K562 (cell line): ENCODE results near the gene ANKRD1. TPM values are rescaled to one million over a fixed set of nuclear protein-coding genes. Genes with fewer than 3 reads are reported as not detected.

Source experiments
- ATAC-seq: fragments of 200-7000 bp; cut with Tn5 transposase; 3 replicates; pipeline ENCODE4 v1.9.1; 2020; ENCODE audit warnings: moderate library complexity
- BruUV-seq: library from RNA; stranded (reverse); fragments of 400-500 nt; replicated peaks from 2 replicates; lab custom pipeline; 2021; lab: Mats Ljungman, UMichigan
- CTCF ChIA-PET: fragments of 300-600 bp; formaldehyde crosslinking; extraction: SDS; loops from one replicate; lab custom pipeline; 2021; ENCODE audit warnings: low intra/inter-chr PET ratio; lab: Yijun Ruan, JAX
- POLR2A ChIA-PET: fragments of 300-600, 350-650 bp; sonication (Branson Sonifier 250); formaldehyde crosslinking; extraction: SDS; loops from one replicate; lab custom pipeline; 2021; ENCODE audit warnings: antibody characterized with exemption, inconsistent platforms; lab: Yijun Ruan, JAX
- DNase-seq, 4 experiments: peaks; one replicate each; pipeline versions ENCODE4 v3.0.0 to v3.0.0-alpha.2; 2011 to 2018; ENCODE audit warnings: low spot score in 3 of 4, mixed read lengths in 3 of 4; ENCODE audit errors: extremely low read depth in 1 of 4
- FAIRE-seq: peaks from 2 replicates; lab custom pipeline; 2011; peaks lifted over from hg19 to GRCh38; lab: Jason Lieb, UNC
- H2AFZ ChIP-seq: 2 replicates; pipeline ENCODE4 v1.6.0; 2011; ENCODE audit warnings: low read depth, low read length, control low read depth, inconsistent platforms
- H3K27ac ChIP-seq: fragments of 200-600 bp; 3 replicates; pipeline ENCODE4 v1.8.0; 2011; ENCODE audit warnings: low read depth, mild to moderate bottlenecking, control low read depth, inconsistent platforms, low read length, moderate library complexity, mixed read lengths; ENCODE audit errors: extremely low read depth
- H3K27me3 ChIP-seq, 2 experiments: fragments of 300-600 bp in 1 of 2; 2 replicates in 1 of 2; 3 replicates in 1 of 2; pipeline versions ENCODE4 v1.6.0 to v1.8.0; 2011; ENCODE audit warnings: inconsistent platforms in 2 of 2, low read length in 2 of 2, mild to moderate bottlenecking in 1 of 2, mixed read lengths in 1 of 2, moderate library complexity in 1 of 2; ENCODE audit not compliant: control insufficient read depth in 2 of 2, insufficient read depth in 2 of 2
- H3K36me3 ChIP-seq: fragments of 300-600 bp; 3 replicates; pipeline ENCODE4 v1.8.0; 2011; ENCODE audit warnings: mild to moderate bottlenecking, low read length, inconsistent platforms; ENCODE audit not compliant: control insufficient read depth, insufficient read depth
- H3K4me1 ChIP-seq, 2 experiments: fragments of 200-600 bp in 1 of 2; replicated peaks in 1 of 2; 2 replicates in 1 of 2; 3 replicates in 1 of 2; pipeline versions ENCODE4 v1.5.1 to v1.8.0; 2011; ENCODE audit warnings: inconsistent platforms in 2 of 2, low read length in 2 of 2, mild to moderate bottlenecking in 1 of 2, mixed read lengths in 1 of 2, moderate library complexity in 1 of 2; ENCODE audit not compliant: control insufficient read depth in 2 of 2, insufficient read depth in 2 of 2
- H3K4me2 ChIP-seq: 2 replicates; pipeline ENCODE4 v1.6.1; 2011; ENCODE audit warnings: low read length, control low read depth, inconsistent platforms, mixed read lengths; ENCODE audit not compliant: insufficient read depth
- H3K4me3 ChIP-seq: fragments of 200-600 bp; sonication (generic), shearing (Covaris generic); 2 replicates; pipeline ENCODE4 v1.5.1; 2016; ENCODE audit warnings: control low read depth, inconsistent platforms
- H3K79me2 ChIP-seq: fragments of 200-600 bp; 3 replicates; pipeline ENCODE4 v1.8.0; 2011; ENCODE audit warnings: low read length, inconsistent platforms; ENCODE audit not compliant: control insufficient read depth, insufficient read depth
- H3K9ac ChIP-seq, 2 experiments: 2 replicates each; pipeline versions ENCODE4 v1.6.0 to v1.6.1; 2011; ENCODE audit warnings: low read depth in 2 of 2, low read length in 2 of 2, control low read depth in 1 of 2, inconsistent platforms in 1 of 2, mild to moderate bottlenecking in 1 of 2, mixed read lengths in 1 of 2; ENCODE audit not compliant: insufficient read depth in 1 of 2
- H3K9me1 ChIP-seq: one replicate; pipeline ENCODE4 v1.6.0; 2011; ENCODE audit warnings: inconsistent platforms, mild to moderate bottlenecking, low read length, moderate library complexity; ENCODE audit not compliant: control insufficient read depth, insufficient read depth
- H3K9me3 ChIP-seq: replicated peaks from 2 replicates; pipeline ENCODE4 v1.5.1; 2011; ENCODE audit warnings: low read depth, low read length, inconsistent platforms; ENCODE audit not compliant: control insufficient read depth, insufficient read depth
- H4K20me1 ChIP-seq: replicated peaks from 2 replicates; pipeline ENCODE4 v1.6.1; 2011; ENCODE audit warnings: low read length, inconsistent platforms, mixed read lengths; ENCODE audit not compliant: control insufficient read depth, insufficient read depth
- CEBPG ChIP-seq, 3 experiments: fragments of 200-800 bp in 1 of 3; sonication (Bioruptor generic) in 1 of 3; sonication (generic) in 1 of 3; formaldehyde crosslinking in 1 of 3; IDR thresholded peaks in 2 of 3; conservative IDR thresholded peaks in 1 of 3; 2 replicates each; pipeline versions ENCODE4 v1.6.1 to v1.8.0; 2016 to 2022; ENCODE audit warnings: missing compliant biosample characterization in 2 of 3, missing genetic modification characterization in 2 of 3, mild to moderate bottlenecking in 1 of 3, missing genetic modification reagents in 1 of 3
- CHD2 ChIP-seq: IDR thresholded peaks from 2 replicates; pipeline ENCODE4 v1.6.1; 2011; ENCODE audit warnings: low read depth, low read length
- FOS ChIP-seq: IDR thresholded peaks from 3 replicates; pipeline ENCODE4 v1.6.1; 2011; ENCODE audit not compliant: insufficient read length; ENCODE audit errors: extremely low read depth
- SMARCE1 ChIP-seq: fragments of 450-650 bp; IDR thresholded peaks from 2 replicates; pipeline ENCODE4 v1.7.1; 2016; ENCODE audit warnings: mild to moderate bottlenecking
- SUPT5H ChIP-seq: fragments of 450-650 bp; IDR thresholded peaks from 2 replicates; pipeline ENCODE4 v1.6.1; 2016
- WGBS: fragments of 100-300 bp; shearing (Covaris generic); methylation state at CpG from one replicate; pipeline ENCODE4 v1.1.6; 2016; ENCODE audit warnings: low coverage, mixed read lengths; ENCODE audit not compliant: insufficient coverage; ENCODE audit errors: missing lambda C conversion rate; 5-methylcytosine and 5-hydroxymethylcytosine counted together
- in situ Hi-C: fragments of 300-500 bp; cut with MboI; formaldehyde crosslinking; loops from 4 replicates; pipeline ENCODE4 v1.15.0; 2018; ENCODE audit warnings: inconsistent platforms, mixed read lengths
- intact Hi-C: fragments of 100-400 bp; cut with micrococcal nuclease; formaldehyde crosslinking; loops from 2 replicates; pipeline ENCODE4 v1.14.2; 2022
- polyA plus RNA-seq, 8 experiments: library from polyadenylated mRNA; depleted of rRNA in 4 of 8; stranded (reverse) in 5 of 8; unstranded in 3 of 8; fragments of >200 nt; fragmentation: Nextera tagmentation in 2 of 8; fragmentation: Illumina TruSeq in 1 of 8; extraction: Ambion mirVana in 2 of 8; extraction: Trizol in 1 of 8; gene quantifications; 2 replicates each; pipeline versions ENCODE4 v1.2.1 to v1.2.3, GENCODE V29; 2011 to 2014; ENCODE audit warnings: inconsistent platforms in 1 of 8, missing spikeins in 1 of 8
- total RNA-seq, 7 experiments: library from RNA; depleted of rRNA in 6 of 7; stranded (reverse); fragments of >200 nt in 6 of 7; fragmentation: Illumina TruSeq in 2 of 7; extraction: Trizol in 2 of 7; gene quantifications; 2 replicates each; pipeline versions ENCODE4 v1.2.1 to v1.2.3, GENCODE V29; 2011 to 2021; ENCODE audit warnings: low replicate concordance in 1 of 7
- TF ChIP-seq, protein P1 (sequence below): fragments of 450-650 bp; IDR thresholded peaks from 2 replicates; pipeline ENCODE4 v1.6.1; 2016; ENCODE audit warnings: mild to moderate bottlenecking

The ANKRD1 gene
- total and polyA plus RNA-seq, 9 of the 15 experiments (the other 6 are each of a cell fraction or from before 2014, with no cell fraction given) = not detected

GRCh38 chr10:90959826-90960225 is 38.9 kb upstream of the ANKRD1 start (continued):
- TF ChIP-seq, protein P1, sequence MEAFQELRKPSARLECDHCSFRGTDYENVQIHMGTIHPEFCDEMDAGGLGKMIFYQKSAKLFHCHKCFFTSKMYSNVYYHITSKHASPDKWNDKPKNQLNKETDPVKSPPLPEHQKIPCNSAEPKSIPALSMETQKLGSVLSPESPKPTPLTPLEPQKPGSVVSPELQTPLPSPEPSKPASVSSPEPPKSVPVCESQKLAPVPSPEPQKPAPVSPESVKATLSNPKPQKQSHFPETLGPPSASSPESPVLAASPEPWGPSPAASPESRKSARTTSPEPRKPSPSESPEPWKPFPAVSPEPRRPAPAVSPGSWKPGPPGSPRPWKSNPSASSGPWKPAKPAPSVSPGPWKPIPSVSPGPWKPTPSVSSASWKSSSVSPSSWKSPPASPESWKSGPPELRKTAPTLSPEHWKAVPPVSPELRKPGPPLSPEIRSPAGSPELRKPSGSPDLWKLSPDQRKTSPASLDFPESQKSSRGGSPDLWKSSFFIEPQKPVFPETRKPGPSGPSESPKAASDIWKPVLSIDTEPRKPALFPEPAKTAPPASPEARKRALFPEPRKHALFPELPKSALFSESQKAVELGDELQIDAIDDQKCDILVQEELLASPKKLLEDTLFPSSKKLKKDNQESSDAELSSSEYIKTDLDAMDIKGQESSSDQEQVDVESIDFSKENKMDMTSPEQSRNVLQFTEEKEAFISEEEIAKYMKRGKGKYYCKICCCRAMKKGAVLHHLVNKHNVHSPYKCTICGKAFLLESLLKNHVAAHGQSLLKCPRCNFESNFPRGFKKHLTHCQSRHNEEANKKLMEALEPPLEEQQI = no peak
- no peak for TF ChIP-seq SUPT5H
- no peak for TF ChIP-seq CHD2
- no peak for TF ChIP-seq FOS

DNA sequence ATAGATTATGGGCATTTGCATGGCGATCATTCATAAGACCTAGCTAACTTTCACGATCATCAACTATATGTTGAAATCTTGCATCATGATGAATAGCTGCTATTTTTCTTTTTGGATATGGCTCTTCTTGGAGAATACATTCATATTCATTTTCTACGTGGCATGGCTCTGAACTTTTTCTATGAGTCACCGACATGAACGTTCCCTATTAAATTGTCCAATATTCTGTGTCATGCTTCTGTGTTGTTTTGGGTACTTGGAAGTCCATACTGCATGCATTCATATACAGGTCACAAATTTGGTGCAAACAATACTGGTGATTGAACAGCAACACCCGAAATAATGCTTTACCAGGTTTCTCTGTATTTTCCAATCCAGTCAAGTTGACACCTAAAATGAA is 37.9 kb upstream of the ANKRD1 start:
- intact Hi-C loops = no loop called here
- Histone ChIP-seq H3K4me2 (no peak overlapping the region), H3K9ac (no peak overlapping the region), H3K36me3 (no peaks in the 10 kb centered on the region), H3K79me2 (no peaks in the 10 kb centered on the region), H3K9me1 (no peaks in the 10 kb centered on the region), H4K20me1 (no peaks in the 10 kb centered on the region), H3K4me3 (no peak overlapping the region), H3K27ac (no peak overlapping the region), H3K9me3 (no peaks in the 10 kb centered on the region), H3K27me3 (no peaks in the 10 kb centered on the region), H3K4me1 (no peaks in the 10 kb centered on the region), H2AFZ (no peak overlapping the region)
- DNase-seq (no peak), FAIRE-seq (no peak), ATAC-seq (no peak)
- BruUV-seq = no TSS peak
- ChIA-PET CTCF (no interaction called here), POLR2A (no interaction called here)
- WGBS = 4% methylated on average over 6 of the region's 6 CpGs
- TF ChIP-seq CEBPG (CRISPR knock-in tag; IDR thresholded peaks at IDR 0.05) (no peak), CEBPG (tag; conservative IDR thresholded peaks at IDR 0.05 in 1 of 2, IDR thresholded peaks at IDR 0.05 in 1 of 2) (0 out of 4 replicates have a peak, but pooled peaks of 1 of the 2 experiments have one; percentile 14), SMARCE1 (no peak)
- in situ Hi-C loops = no loop called here
